HCT116 (cell line): Measurements from ENCODE around the gene PLSCR4. TPM values are rescaled to one million over a fixed set of nuclear protein-coding genes. Genes with fewer than 3 reads are reported as not detected.

Experiments used
- ATAC-seq: fragments of 200-7000 bp; cut with Tn5 transposase; 2 replicates; pipeline ENCODE4 v1.9.1; 2020; ENCODE audit warnings: mild to moderate bottlenecking, moderate library complexity
- BruUV-seq: library from RNA; stranded (reverse); fragments of 400-500 nt; replicated peaks from 2 replicates; lab custom pipeline; 2021; lab: Mats Ljungman, UMichigan
- CTCF ChIA-PET: fragments of 300-600 bp; sonication (Branson Sonifier 250); formaldehyde crosslinking; loops from one replicate; lab custom pipeline; 2021; ENCODE audit warnings: antibody characterized with exemption; lab: Charles Lee
- POLR2A ChIA-PET: fragments of 300-600, 350-600 bp; sonication (Branson Sonifier 250); formaldehyde crosslinking; loops from one replicate; lab custom pipeline; 2021; ENCODE audit warnings: antibody characterized with exemption; lab: Charles Lee
- RAD21 ChIA-PET, 2 experiments: fragments of 300-600 bp; sonication (Branson Sonifier 250); formaldehyde crosslinking; loops; one replicate each; lab custom pipeline; 2023; ENCODE audit warnings: low total read pairs in 2 of 2; ENCODE audit not compliant: uncharacterized antibody in 2 of 2, unreplicated experiment in 2 of 2, low non-redundant PET in 1 of 2; lab: Charles Lee
- DNase-seq: peaks from one replicate; pipeline ENCODE4 v3.0.0-alpha.2; 2010; ENCODE audit warnings: low read depth, low spot score
- H2AFZ ChIP-seq: fragments of 200-600 bp; shearing (Covaris generic), sonication (generic); 2 replicates; pipeline ENCODE4 v1.6.1; 2017; ENCODE audit warnings: low read depth, mixed run types, mixed read lengths, antibody characterized with exemption, low read length; ENCODE audit not compliant: poor library complexity, severe bottlenecking
- H3K27ac ChIP-seq: 2 replicates; pipeline ENCODE4 v1.5.1; 2012; ENCODE audit warnings: low read depth, low read length
- H3K27me3 ChIP-seq: fragments of 200-600 bp; sonication (generic); 2 replicates; pipeline ENCODE4 v1.6.1; 2016; ENCODE audit warnings: mixed run types, low read length, mixed read lengths; ENCODE audit not compliant: insufficient read depth
- H3K36me3 ChIP-seq, 2 experiments: fragments of 200-500 bp in 1 of 2; fragments of 200-600 bp in 1 of 2; sonication (Bioruptor generic) in 1 of 2; sonication (generic) in 1 of 2; 2 replicates each; pipeline versions ENCODE4 v1.5.1 to v1.6.1; 2014 to 2016; ENCODE audit warnings: low read length in 2 of 2, inconsistent platforms in 1 of 2, mixed read lengths in 1 of 2, mixed run types in 1 of 2; ENCODE audit not compliant: insufficient read depth in 2 of 2, control insufficient read depth in 1 of 2
- H3K4me1 ChIP-seq, 2 experiments: fragments of 200-600 bp in 1 of 2; sonication (generic) in 1 of 2; 2 replicates each; pipeline versions ENCODE4 v1.5.1 to v1.6.1; 2012 to 2017; ENCODE audit warnings: low read length in 2 of 2, inconsistent platforms in 1 of 2, mild to moderate bottlenecking in 1 of 2, mixed read lengths in 1 of 2, mixed run types in 1 of 2, moderate library complexity in 1 of 2; ENCODE audit not compliant: insufficient read depth in 2 of 2, control insufficient read depth in 1 of 2
- H3K4me2 ChIP-seq: fragments of 200-600 bp; sonication (generic); 2 replicates; pipeline ENCODE4 v1.6.1; 2017; ENCODE audit warnings: mixed run types, low read length, mixed read lengths
- H3K4me3 ChIP-seq, 2 experiments: fragments of 200-600 bp in 1 of 2; sonication (generic) in 1 of 2; replicated peaks in 1 of 2; 2 replicates each; pipeline ENCODE4 v1.5.1; 2011 to 2016; ENCODE audit warnings: low read length in 2 of 2, control low read depth in 1 of 2, low read depth in 1 of 2, mild to moderate bottlenecking in 1 of 2, mixed read lengths in 1 of 2, mixed run types in 1 of 2
- H3K79me2 ChIP-seq: fragments of 200-600 bp; sonication (generic); 2 replicates; pipeline ENCODE4 v1.6.1; 2017; ENCODE audit warnings: mild to moderate bottlenecking, mixed run types, low read length, moderate library complexity, mixed read lengths; ENCODE audit not compliant: insufficient read depth
- H3K9ac ChIP-seq: fragments of 200-600 bp; sonication (generic); 2 replicates; pipeline ENCODE4 v1.6.1; 2016; ENCODE audit warnings: low read length, mixed read lengths
- H3K9me2 ChIP-seq: fragments of 200-600 bp; sonication (generic), shearing (Covaris generic); 2 replicates; pipeline ENCODE4 v1.6.1; 2017; ENCODE audit warnings: mixed run types, mild to moderate bottlenecking, moderate library complexity; ENCODE audit not compliant: insufficient read depth
- H3K9me3 ChIP-seq, 2 experiments: fragments of 200-500 bp in 1 of 2; fragments of 200-600 bp in 1 of 2; sonication (Bioruptor generic) in 1 of 2; sonication (generic) in 1 of 2; 2 replicates each; pipeline ENCODE4 v1.6.1; 2014 to 2017; ENCODE audit warnings: low read length in 2 of 2, mixed read lengths in 2 of 2, inconsistent platforms in 1 of 2, low read depth in 1 of 2, mild to moderate bottlenecking in 1 of 2, mixed run types in 1 of 2, moderate library complexity in 1 of 2; ENCODE audit not compliant: control insufficient read depth in 1 of 2, insufficient read depth in 1 of 2
- H4K20me1 ChIP-seq: fragments of 200-600 bp; sonication (generic), shearing (Covaris generic); 2 replicates; pipeline ENCODE4 v1.6.1; 2017; ENCODE audit warnings: mixed run types, mild to moderate bottlenecking, moderate library complexity; ENCODE audit not compliant: insufficient read depth
- CBX3 ChIP-seq: IDR thresholded peaks from 2 replicates; pipeline ENCODE4 v1.6.1; 2012; ENCODE audit warnings: low read depth
- CEBPB ChIP-seq: IDR thresholded peaks from 2 replicates; pipeline ENCODE4 v1.6.1; 2012; ENCODE audit warnings: low read depth
- EGR1 ChIP-seq: IDR thresholded peaks from 2 replicates; pipeline ENCODE4 v1.6.1; 2012; ENCODE audit warnings: low read depth
- ELF1 ChIP-seq: IDR thresholded peaks from 2 replicates; pipeline ENCODE4 v1.6.1; 2012; ENCODE audit warnings: low read depth, borderline replicate concordance
- EZH2phosphoT487 ChIP-seq: fragments of 200-600 bp; IDR thresholded peaks from 2 replicates; pipeline ENCODE4 v1.6.1; 2018; ENCODE audit warnings: antibody characterized with exemption, borderline replicate concordance
- POLR2A ChIP-seq: IDR thresholded peaks from 2 replicates; pipeline ENCODE4 v1.7.0; 2011; ENCODE audit warnings: borderline replicate concordance; ENCODE audit not compliant: insufficient read depth, insufficient read length; ENCODE audit errors: extremely low read depth
- RAD21 ChIP-seq: IDR thresholded peaks from 2 replicates; pipeline ENCODE4 v1.6.1; 2012; ENCODE audit warnings: low read depth, mild to moderate bottlenecking
- SIN3A ChIP-seq: IDR thresholded peaks from 2 replicates; pipeline ENCODE4 v1.6.1; 2012; ENCODE audit warnings: low read depth
- SP1 ChIP-seq: IDR thresholded peaks from 2 replicates; pipeline ENCODE4 v1.6.1; 2012; ENCODE audit warnings: low read depth
- SRF ChIP-seq: IDR thresholded peaks from 2 replicates; pipeline ENCODE4 v1.6.1; 2012; ENCODE audit warnings: low read depth
- TCF7L2 ChIP-seq: IDR thresholded peaks from 2 replicates; pipeline ENCODE4 v1.7.0; 2011; ENCODE audit warnings: borderline replicate concordance, inconsistent platforms; ENCODE audit not compliant: insufficient read depth, insufficient read length; ENCODE audit errors: extremely low read depth
- YY1 ChIP-seq: IDR thresholded peaks from 2 replicates; pipeline ENCODE4 v1.6.1; 2011; ENCODE audit warnings: low read length, low read depth, moderate library complexity, mild to moderate bottlenecking; ENCODE audit not compliant: insufficient replicate concordance; ENCODE audit errors: extremely low read depth
- ZFX ChIP-seq: fragments of 450-650 bp; IDR thresholded peaks from 2 replicates; pipeline ENCODE4 v1.6.1; 2017
- ZNF274 ChIP-seq: fragments of 200-500 bp; sonication (Bioruptor generic); IDR thresholded peaks from 2 replicates; pipeline ENCODE4 v1.6.1; 2014; ENCODE audit warnings: mild to moderate bottlenecking, low read depth, low read length, inconsistent platforms
- intact Hi-C: fragments of 100-400 bp; cut with micrococcal nuclease; formaldehyde crosslinking; loops from 2 replicates; pipeline ENCODE4 v1.10.0; 2022
- total RNA-seq: library from RNA; stranded (reverse); gene quantifications from one replicate; pipeline ENCODE4 v1.2.1, GENCODE V29; 2021; ENCODE audit not compliant: unreplicated experiment
- TF ChIP-seq, protein P1 (sequence below): IDR thresholded peaks from 2 replicates; pipeline ENCODE4 v1.6.1; 2012; ENCODE audit warnings: low read depth
- TF ChIP-seq, protein P2 (sequence below): IDR thresholded peaks from 2 replicates; pipeline ENCODE4 v1.6.1; 2011; ENCODE audit warnings: mild to moderate bottlenecking, low read length, moderate library complexity; ENCODE audit not compliant: insufficient replicate concordance; ENCODE audit errors: extremely low read depth
- TF ChIP-seq, protein P3 (sequence below): IDR thresholded peaks from 2 replicates; pipeline ENCODE4 v1.6.1; 2012
- TF ChIP-seq, protein P4 (sequence below): IDR thresholded peaks from 2 replicates; pipeline ENCODE4 v1.6.1; 2012

Gene PLSCR4
- total RNA-seq, 1 experiment from 2014 or later, result 4.1 TPM

DNA sequence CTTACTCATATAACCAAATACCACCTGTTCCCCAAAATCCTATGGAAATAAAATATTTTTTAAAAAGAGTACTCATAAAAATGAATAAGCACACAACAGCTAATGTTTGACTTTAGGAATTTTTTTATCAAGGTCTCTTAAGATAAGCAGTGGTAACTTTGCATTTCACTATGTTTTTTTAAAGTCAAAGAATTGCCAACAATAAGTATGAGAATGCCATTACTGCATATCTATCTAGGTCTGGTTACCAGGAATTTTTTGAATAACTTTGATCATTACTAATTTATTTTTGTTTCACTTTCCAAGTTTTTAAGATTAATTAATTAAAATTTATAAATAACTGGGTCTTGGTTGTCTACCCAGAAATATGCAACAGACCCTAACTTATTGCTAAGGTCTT is 41.5 kb downstream of the PLSCR4 start:
- Histone ChIP-seq H3K9ac (no peak overlapping the region), H3K9me3 (no peaks in the 10 kb centered on the region), H3K4me2 (no peak overlapping the region), H3K4me3 (no peak overlapping the region), H3K27me3 (no peaks in the 10 kb centered on the region), H2AFZ (no peak overlapping the region), H3K4me1 (no peaks in the 10 kb centered on the region), H3K27ac (no peak overlapping the region), H3K9me2 (no peaks in the 10 kb centered on the region), H3K36me3 (no peaks in the 10 kb centered on the region), H3K79me2 (no peaks in the 10 kb centered on the region), H4K20me1 (no peaks in the 10 kb centered on the region)
- intact Hi-C loops, result no loop called here
- ChIA-PET CTCF (no interaction called here), POLR2A (no interaction called here), RAD21 (no interaction called here)
- ATAC-seq, result no peak
- no peak for DNase-seq
- TF ChIP-seq EZH2phosphoT487 (no peak), SP1 (no peak), POLR2A (no peak), SIN3A (no peak), EGR1 (no peak), ZNF274 (no peak), ZFX (no peak), YY1 (no peak), TCF7L2 (no peak), ELF1 (no peak), CBX3 (no peak), RAD21 (no peak), CEBPB (no peak), SRF (no peak)
- TF ChIP-seq, protein P1, sequence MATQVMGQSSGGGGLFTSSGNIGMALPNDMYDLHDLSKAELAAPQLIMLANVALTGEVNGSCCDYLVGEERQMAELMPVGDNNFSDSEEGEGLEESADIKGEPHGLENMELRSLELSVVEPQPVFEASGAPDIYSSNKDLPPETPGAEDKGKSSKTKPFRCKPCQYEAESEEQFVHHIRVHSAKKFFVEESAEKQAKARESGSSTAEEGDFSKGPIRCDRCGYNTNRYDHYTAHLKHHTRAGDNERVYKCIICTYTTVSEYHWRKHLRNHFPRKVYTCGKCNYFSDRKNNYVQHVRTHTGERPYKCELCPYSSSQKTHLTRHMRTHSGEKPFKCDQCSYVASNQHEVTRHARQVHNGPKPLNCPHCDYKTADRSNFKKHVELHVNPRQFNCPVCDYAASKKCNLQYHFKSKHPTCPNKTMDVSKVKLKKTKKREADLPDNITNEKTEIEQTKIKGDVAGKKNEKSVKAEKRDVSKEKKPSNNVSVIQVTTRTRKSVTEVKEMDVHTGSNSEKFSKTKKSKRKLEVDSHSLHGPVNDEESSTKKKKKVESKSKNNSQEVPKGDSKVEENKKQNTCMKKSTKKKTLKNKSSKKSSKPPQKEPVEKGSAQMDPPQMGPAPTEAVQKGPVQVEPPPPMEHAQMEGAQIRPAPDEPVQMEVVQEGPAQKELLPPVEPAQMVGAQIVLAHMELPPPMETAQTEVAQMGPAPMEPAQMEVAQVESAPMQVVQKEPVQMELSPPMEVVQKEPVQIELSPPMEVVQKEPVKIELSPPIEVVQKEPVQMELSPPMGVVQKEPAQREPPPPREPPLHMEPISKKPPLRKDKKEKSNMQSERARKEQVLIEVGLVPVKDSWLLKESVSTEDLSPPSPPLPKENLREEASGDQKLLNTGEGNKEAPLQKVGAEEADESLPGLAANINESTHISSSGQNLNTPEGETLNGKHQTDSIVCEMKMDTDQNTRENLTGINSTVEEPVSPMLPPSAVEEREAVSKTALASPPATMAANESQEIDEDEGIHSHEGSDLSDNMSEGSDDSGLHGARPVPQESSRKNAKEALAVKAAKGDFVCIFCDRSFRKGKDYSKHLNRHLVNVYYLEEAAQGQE, result no peak
- TF ChIP-seq, protein P2, sequence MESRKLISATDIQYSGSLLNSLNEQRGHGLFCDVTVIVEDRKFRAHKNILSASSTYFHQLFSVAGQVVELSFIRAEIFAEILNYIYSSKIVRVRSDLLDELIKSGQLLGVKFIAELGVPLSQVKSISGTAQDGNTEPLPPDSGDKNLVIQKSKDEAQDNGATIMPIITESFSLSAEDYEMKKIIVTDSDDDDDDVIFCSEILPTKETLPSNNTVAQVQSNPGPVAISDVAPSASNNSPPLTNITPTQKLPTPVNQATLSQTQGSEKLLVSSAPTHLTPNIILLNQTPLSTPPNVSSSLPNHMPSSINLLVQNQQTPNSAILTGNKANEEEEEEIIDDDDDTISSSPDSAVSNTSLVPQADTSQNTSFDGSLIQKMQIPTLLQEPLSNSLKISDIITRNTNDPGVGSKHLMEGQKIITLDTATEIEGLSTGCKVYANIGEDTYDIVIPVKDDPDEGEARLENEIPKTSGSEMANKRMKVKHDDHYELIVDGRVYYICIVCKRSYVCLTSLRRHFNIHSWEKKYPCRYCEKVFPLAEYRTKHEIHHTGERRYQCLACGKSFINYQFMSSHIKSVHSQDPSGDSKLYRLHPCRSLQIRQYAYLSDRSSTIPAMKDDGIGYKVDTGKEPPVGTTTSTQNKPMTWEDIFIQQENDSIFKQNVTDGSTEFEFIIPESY, result no peak
- TF ChIP-seq, protein P3, sequence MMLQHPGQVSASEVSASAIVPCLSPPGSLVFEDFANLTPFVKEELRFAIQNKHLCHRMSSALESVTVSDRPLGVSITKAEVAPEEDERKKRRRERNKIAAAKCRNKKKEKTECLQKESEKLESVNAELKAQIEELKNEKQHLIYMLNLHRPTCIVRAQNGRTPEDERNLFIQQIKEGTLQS, result no peak
- TF ChIP-seq, protein P4, sequence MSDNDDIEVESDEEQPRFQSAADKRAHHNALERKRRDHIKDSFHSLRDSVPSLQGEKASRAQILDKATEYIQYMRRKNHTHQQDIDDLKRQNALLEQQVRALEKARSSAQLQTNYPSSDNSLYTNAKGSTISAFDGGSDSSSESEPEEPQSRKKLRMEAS, result no peak
- BruUV-seq, result no TSS peak
